HepG2 (cell line): ENCODE results near the gene GTF2A1. TPM values are rescaled to one million over a fixed set of nuclear protein-coding genes. Genes with fewer than 3 reads are reported as not detected.

Experiments used
- IRF2 ChIP-seq: IDR thresholded peaks from 2 replicates; pipeline ENCODE4 v1.6.1; 2018; ENCODE audit warnings: missing genetic modification reagents, missing compliant biosample characterization
- SALL1 ChIP-seq: sonication (generic); formaldehyde crosslinking; IDR thresholded peaks from 2 replicates; pipeline ENCODE4 v1.8.0; 2022; ENCODE audit warnings: mild to moderate bottlenecking, missing genetic modification reagents
- SMAD3 ChIP-seq: sonication (generic); formaldehyde crosslinking; IDR thresholded peaks from 2 replicates; pipeline ENCODE4 v1.4.0; 2020; ENCODE audit warnings: missing genetic modification reagents
- polyA plus RNA-seq, 8 experiments: library from polyadenylated mRNA; depleted of rRNA in 3 of 8; stranded (reverse) in 7 of 8; unstranded in 1 of 8; fragments of >200 nt; fragmentation: Illumina TruSeq in 4 of 8; extraction: Trizol in 4 of 8; gene quantifications; 2 replicates each; pipeline versions ENCODE4 v1.2.1 to v1.2.3, GENCODE V29; 2011 to 2016; ENCODE audit warnings: low read depth in 4 of 8, missing spikeins in 1 of 8, mixed read lengths in 1 of 8; ENCODE audit not compliant: insufficient read depth in 1 of 8
- total RNA-seq, 5 experiments: library from RNA; depleted of rRNA; stranded (reverse); fragments of >200 nt; fragmentation: Illumina TruSeq; extraction: Trizol; gene quantifications; 2 replicates each; pipeline ENCODE4 v1.2.3, GENCODE V29; 2016; ENCODE audit warnings: low read depth in 1 of 5
- TF ChIP-seq, protein P1 (sequence below): sonication (generic); formaldehyde crosslinking; IDR thresholded peaks from 2 replicates; pipeline ENCODE4 v1.4.0; 2020; ENCODE audit warnings: missing genetic modification reagents
- TF ChIP-seq, protein P2 (sequence below): sonication (generic); formaldehyde crosslinking; IDR thresholded peaks from 2 replicates; pipeline ENCODE4 v1.5.0; 2020; ENCODE audit warnings: mild to moderate bottlenecking, missing genetic modification reagents
- TF ChIP-seq, protein P3 (sequence below): IDR thresholded peaks from 2 replicates; pipeline ENCODE4 v1.6.1; 2016; ENCODE audit warnings: missing compliant biosample characterization, missing genetic modification reagents, borderline replicate concordance
- TF ChIP-seq, protein P4 (sequence below): sonication (generic); formaldehyde crosslinking; IDR thresholded peaks from 2 replicates; pipeline ENCODE4 v1.4.0; 2020; ENCODE audit warnings: missing genetic modification reagents

The GTF2A1 gene
- total and polyA plus RNA-seq, 2 of the 13 experiments (the other 11 are each of a cell fraction or from before 2014, with no cell fraction given) = 14.9 to 17.5 TPM

DNA sequence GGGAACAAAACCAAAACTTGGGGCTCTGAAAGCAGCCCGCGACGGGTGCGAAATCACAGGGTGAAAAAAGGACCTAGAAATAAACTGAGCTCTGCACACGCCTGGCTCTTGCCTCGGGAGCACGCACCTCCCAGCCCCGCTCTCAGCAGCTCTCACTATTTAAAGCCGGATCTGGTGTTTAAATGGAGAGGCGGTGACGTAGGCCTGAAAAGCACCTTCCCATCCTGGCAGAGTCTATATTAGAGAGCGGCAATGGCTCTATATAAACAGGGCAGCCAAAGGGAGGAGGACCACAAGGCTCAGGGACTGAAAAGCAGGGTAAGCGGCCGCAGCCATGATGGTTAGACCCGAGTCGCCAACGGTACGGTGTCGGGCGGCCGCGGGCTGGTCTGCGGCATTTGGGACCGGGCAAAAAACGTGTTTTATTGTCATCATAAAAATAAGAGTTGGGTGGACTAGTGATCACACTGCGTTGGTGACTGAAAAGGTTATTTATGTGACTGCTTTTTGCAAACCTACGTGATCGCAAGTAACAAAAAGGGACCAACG lies 1.5 kb downstream of the GTF2A1 start (continued):
- TF ChIP-seq, protein P1, sequence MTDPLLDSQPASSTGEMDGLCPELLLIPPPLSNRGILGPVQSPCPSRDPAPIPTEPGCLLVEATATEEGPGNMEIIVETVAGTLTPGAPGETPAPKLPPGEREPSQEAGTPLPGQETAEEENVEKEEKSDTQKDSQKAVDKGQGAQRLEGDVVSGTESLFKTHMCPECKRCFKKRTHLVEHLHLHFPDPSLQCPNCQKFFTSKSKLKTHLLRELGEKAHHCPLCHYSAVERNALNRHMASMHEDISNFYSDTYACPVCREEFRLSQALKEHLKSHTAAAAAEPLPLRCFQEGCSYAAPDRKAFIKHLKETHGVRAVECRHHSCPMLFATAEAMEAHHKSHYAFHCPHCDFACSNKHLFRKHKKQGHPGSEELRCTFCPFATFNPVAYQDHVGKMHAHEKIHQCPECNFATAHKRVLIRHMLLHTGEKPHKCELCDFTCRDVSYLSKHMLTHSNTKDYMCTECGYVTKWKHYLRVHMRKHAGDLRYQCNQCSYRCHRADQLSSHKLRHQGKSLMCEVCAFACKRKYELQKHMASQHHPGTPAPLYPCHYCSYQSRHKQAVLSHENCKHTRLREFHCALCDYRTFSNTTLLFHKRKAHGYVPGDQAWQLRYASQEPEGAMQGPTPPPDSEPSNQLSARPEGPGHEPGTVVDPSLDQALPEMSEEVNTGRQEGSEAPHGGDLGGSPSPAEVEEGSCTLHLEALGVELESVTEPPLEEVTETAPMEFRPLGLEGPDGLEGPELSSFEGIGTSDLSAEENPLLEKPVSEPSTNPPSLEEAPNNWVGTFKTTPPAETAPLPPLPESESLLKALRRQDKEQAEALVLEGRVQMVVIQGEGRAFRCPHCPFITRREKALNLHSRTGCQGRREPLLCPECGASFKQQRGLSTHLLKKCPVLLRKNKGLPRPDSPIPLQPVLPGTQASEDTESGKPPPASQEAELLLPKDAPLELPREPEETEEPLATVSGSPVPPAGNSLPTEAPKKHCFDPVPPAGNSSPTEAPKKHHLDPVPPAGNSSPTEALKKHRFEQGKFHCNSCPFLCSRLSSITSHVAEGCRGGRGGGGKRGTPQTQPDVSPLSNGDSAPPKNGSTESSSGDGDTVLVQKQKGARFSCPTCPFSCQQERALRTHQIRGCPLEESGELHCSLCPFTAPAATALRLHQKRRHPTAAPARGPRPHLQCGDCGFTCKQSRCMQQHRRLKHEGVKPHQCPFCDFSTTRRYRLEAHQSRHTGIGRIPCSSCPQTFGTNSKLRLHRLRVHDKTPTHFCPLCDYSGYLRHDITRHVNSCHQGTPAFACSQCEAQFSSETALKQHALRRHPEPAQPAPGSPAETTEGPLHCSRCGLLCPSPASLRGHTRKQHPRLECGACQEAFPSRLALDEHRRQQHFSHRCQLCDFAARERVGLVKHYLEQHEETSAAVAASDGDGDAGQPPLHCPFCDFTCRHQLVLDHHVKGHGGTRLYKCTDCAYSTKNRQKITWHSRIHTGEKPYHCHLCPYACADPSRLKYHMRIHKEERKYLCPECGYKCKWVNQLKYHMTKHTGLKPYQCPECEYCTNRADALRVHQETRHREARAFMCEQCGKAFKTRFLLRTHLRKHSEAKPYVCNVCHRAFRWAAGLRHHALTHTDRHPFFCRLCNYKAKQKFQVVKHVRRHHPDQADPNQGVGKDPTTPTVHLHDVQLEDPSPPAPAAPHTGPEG (CRISPR knock-in tag) = 0 out of 2 replicates have a peak, but pooled peaks have one; percentile 18
- TF ChIP-seq, protein P2, sequence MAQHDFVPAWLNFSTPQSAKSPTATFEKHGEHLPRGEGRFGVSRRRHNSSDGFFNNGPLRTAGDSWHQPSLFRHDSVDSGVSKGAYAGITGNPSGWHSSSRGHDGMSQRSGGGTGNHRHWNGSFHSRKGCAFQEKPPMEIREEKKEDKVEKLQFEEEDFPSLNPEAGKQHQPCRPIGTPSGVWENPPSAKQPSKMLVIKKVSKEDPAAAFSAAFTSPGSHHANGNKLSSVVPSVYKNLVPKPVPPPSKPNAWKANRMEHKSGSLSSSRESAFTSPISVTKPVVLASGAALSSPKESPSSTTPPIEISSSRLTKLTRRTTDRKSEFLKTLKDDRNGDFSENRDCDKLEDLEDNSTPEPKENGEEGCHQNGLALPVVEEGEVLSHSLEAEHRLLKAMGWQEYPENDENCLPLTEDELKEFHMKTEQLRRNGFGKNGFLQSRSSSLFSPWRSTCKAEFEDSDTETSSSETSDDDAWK (CRISPR knock-in tag) = no peak
- TF ChIP-seq, protein P3, sequence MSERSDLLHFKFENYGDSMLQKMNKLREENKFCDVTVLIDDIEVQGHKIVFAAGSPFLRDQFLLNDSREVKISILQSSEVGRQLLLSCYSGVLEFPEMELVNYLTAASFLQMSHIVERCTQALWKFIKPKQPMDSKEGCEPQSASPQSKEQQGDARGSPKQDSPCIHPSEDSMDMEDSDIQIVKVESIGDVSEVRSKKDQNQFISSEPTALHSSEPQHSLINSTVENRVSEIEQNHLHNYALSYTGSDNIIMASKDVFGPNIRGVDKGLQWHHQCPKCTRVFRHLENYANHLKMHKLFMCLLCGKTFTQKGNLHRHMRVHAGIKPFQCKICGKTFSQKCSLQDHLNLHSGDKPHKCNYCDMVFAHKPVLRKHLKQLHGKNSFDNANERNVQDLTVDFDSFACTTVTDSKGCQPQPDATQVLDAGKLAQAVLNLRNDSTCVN (CRISPR knock-in tag) = 0 out of 2 replicates have a peak, but pooled peaks have one; percentile 35
- TF ChIP-seq SALL1 (CRISPR knock-in tag) (peak; percentile 85), SMAD3 (CRISPR knock-in tag) (peak; percentile 63; the same call in 1 of the 2 replicates), IRF2 (peak; percentile 56; the same call in 1 of the 2 replicates)
- TF ChIP-seq, protein P4, sequence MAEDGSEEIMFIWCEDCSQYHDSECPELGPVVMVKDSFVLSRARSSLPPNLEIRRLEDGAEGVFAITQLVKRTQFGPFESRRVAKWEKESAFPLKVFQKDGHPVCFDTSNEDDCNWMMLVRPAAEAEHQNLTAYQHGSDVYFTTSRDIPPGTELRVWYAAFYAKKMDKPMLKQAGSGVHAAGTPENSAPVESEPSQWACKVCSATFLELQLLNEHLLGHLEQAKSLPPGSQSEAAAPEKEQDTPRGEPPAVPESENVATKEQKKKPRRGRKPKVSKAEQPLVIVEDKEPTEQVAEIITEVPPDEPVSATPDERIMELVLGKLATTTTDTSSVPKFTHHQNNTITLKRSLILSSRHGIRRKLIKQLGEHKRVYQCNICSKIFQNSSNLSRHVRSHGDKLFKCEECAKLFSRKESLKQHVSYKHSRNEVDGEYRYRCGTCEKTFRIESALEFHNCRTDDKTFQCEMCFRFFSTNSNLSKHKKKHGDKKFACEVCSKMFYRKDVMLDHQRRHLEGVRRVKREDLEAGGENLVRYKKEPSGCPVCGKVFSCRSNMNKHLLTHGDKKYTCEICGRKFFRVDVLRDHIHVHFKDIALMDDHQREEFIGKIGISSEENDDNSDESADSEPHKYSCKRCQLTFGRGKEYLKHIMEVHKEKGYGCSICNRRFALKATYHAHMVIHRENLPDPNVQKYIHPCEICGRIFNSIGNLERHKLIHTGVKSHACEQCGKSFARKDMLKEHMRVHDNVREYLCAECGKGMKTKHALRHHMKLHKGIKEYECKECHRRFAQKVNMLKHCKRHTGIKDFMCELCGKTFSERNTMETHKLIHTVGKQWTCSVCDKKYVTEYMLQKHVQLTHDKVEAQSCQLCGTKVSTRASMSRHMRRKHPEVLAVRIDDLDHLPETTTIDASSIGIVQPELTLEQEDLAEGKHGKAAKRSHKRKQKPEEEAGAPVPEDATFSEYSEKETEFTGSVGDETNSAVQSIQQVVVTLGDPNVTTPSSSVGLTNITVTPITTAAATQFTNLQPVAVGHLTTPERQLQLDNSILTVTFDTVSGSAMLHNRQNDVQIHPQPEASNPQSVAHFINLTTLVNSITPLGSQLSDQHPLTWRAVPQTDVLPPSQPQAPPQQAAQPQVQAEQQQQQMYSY = no peak
